Measurements from ENCODE around the gene RPL28.

The RPL28 gene

DNA sequence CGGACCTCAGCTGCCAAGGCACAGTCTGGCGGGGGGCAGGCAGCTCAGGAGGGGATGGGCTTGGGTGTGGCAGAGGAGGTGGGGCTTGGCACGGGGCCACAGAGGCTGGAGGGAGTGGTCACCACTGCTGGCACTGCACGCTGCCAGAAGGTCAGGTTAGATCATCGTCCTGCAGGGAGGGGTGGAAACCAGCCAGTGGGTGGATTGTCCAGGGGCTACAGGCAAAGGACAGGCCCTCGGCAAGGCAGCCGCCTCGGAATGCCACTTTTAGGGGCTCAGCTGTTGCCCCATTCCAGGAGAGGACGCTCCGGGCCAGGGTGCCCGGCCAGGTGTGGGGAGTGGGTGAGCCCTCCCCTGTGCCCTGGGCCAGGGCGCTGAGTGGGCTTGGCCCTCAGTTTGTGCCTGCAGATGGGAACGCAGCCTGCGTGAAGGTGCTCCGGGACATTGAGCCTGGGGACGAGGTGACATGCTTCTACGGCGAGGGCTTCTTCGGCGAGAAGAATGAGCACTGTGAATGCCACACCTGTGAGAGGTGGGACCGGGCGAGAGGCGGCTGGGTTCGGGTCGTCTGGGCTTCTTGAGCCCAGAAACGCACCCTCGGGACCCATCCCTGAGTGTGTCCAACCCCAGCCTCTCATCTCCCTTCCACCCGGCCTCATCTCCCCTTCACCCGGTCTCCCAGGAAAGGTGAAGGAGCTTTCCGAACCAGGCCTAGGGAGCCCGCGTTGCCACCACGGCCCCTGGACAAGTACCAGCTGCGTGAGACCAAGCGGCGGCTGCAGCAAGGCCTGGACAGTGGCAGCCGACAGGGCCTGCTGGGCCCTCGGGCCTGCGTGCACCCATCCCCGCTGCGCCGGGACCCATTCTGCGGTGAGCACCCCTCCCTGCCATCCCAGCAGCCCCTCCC lies 39.7 kb upstream of the RPL28 start:
- H3K9ac ChIP-seq (ENCODE audit: low read length) = no peak overlapping the region
- H3K27ac ChIP-seq (ENCODE audit: low read length) = no peak overlapping the region
- no peak overlapping the region for H3K4me2 ChIP-seq (ENCODE audit: low read depth, low read length)

DNA sequence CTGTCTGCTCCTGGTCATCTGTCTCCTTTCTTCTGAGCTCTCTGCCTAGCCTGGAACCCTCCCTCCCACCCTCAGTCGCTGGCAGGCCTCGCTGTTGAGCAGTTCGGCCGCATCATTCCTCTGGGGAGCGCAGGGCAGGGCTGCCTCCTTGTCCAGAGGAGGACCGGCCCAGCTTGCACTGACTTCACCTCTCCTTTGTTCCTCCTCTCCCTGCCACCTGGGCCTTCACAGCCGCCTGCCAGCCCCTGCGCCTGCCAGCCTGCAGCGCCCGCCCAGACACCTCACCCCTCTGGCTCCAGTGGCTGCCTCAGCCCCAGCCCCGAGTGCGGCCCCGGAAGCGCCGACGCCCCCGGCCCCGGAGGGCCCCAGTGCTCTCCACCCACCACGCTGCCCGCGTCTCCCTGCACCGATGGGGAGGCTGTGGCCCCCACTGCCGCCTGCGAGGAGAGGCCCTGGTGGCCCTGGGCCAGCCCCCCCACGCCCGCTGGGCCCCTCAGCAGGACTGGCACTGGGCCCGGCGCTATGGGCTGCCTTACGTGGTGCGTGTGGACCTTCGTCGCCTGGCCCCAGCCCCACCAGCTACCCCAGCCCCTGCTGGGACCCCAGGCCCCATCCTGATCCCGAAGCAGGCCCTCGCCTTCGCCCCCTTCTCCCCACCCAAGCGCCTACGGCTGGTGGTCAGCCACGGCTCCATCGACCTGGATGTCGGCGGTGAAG lies 38.8 kb upstream of the RPL28 start:
- TF ChIP-seq, protein P1, sequence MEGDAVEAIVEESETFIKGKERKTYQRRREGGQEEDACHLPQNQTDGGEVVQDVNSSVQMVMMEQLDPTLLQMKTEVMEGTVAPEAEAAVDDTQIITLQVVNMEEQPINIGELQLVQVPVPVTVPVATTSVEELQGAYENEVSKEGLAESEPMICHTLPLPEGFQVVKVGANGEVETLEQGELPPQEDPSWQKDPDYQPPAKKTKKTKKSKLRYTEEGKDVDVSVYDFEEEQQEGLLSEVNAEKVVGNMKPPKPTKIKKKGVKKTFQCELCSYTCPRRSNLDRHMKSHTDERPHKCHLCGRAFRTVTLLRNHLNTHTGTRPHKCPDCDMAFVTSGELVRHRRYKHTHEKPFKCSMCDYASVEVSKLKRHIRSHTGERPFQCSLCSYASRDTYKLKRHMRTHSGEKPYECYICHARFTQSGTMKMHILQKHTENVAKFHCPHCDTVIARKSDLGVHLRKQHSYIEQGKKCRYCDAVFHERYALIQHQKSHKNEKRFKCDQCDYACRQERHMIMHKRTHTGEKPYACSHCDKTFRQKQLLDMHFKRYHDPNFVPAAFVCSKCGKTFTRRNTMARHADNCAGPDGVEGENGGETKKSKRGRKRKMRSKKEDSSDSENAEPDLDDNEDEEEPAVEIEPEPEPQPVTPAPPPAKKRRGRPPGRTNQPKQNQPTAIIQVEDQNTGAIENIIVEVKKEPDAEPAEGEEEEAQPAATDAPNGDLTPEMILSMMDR (IDR thresholded peaks at IDR 0.05; ENCODE audit: low read length) = no peak
- TF ChIP-seq EZH2phosphoT487 (IDR thresholded peaks at IDR 0.05; ENCODE audit: low read length) (no peak), EZH2 (optimal IDR thresholded peaks at IDR 0.05; ENCODE audit: low read depth, low read length) (no peak)
- H4K20me1 ChIP-seq (ENCODE audit: insufficient read depth, low read length) = no peaks in the 10 kb centered on the region
- H3K9me3 ChIP-seq (replicated peaks; ENCODE audit: insufficient read depth, low read length) = no peaks in the 10 kb centered on the region
- peaks cover 7% of the 10 kb centered on the region for H3K79me2 ChIP-seq (ENCODE audit: low read length)
- no peak overlapping the region for H3K27ac ChIP-seq (ENCODE audit: low read length)
- DNase-seq = no peak
- no peak overlapping the region for H3K4me2 ChIP-seq (ENCODE audit: low read depth, low read length)
- H2AFZ ChIP-seq (ENCODE audit: low read length) = no peak overlapping the region
- H3K4me3 ChIP-seq (ENCODE audit: low read length) = no peak overlapping the region
- no peak overlapping the region for H3K9ac ChIP-seq (ENCODE audit: low read length)
- no peaks in the 10 kb centered on the region for H3K4me1 ChIP-seq (ENCODE audit: low read length)
- H3K9me2 ChIP-seq (replicated peaks; ENCODE audit: insufficient read depth, low read length) = no peaks in the 10 kb centered on the region
- peaks cover 13% of the 10 kb centered on the region for H3K27me3 ChIP-seq (replicated peaks; ENCODE audit: insufficient read depth, low read length)
- no peaks in the 10 kb centered on the region; the same call in 1 of the 2 replicates for H3F3A ChIP-seq (ENCODE audit: insufficient read depth, low read length)
- H3K36me3 ChIP-seq (replicated peaks; ENCODE audit: insufficient read depth, low read length) = no peaks in the 10 kb centered on the region; the same call in 1 of the 2 replicates

More for the DNA sequence above, 39.7 kb upstream of the RPL28 start:
- Histone ChIP-seq H3K4me3 (ENCODE audit: low read length) (no peak overlapping the region), H3K27me3 (replicated peaks; ENCODE audit: insufficient read depth, low read length) (peaks cover 5% of the 10 kb centered on the region), H3F3A (ENCODE audit: insufficient read depth, low read length) (no peaks in the 10 kb centered on the region; the same call in 1 of the 2 replicates), H3K9me3 (replicated peaks; ENCODE audit: insufficient read depth, low read length) (no peaks in the 10 kb centered on the region), H2AFZ (ENCODE audit: low read length) (no peak overlapping the region), H3K9me2 (replicated peaks; ENCODE audit: insufficient read depth, low read length) (no peaks in the 10 kb centered on the region), H4K20me1 (ENCODE audit: insufficient read depth, low read length) (no peaks in the 10 kb centered on the region), H3K36me3 (replicated peaks; ENCODE audit: insufficient read depth, low read length) (no peaks in the 10 kb centered on the region; the same call in 1 of the 2 replicates), H3K79me2 (ENCODE audit: low read length) (peaks cover 13% of the 10 kb centered on the region), H3K4me1 (ENCODE audit: low read length) (no peaks in the 10 kb centered on the region)
- no peak for DNase-seq
- TF ChIP-seq, protein P1 (IDR thresholded peaks at IDR 0.05; ENCODE audit: low read length) = no peak
- no peak for TF ChIP-seq EZH2 (optimal IDR thresholded peaks at IDR 0.05; ENCODE audit: low read depth, low read length)
- no peak for TF ChIP-seq EZH2phosphoT487 (IDR thresholded peaks at IDR 0.05; ENCODE audit: low read length)

DNA sequence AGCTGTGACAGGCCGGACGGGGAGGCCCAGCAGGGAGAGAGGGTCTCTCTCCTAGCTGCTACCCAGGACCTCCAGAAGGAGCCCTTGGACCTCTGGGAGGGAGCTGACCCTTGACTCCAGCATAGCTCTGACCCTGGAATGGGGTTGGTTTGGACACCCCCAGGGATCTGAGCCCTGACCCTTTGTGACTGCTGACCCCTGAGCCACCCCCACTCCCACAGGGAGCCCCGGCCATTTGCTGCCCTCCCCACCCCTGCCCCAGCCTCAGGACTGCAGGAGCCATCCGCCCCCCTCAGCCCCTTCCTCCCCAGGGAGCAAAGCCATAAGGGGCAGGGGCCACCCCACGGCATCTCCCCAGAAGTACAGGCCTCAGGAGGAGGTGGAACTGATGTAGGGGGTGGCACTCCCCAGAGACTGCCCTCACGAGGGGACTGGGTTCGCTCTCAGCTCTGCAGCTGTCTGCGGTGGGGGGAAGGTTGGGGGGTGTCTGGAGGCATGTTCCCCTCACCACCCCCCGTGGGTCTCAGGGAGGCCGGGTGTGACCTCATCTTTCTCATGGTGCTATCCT lies 38.2 kb upstream of the RPL28 start:
- no peaks in the 10 kb centered on the region for H3K9me2 ChIP-seq (replicated peaks; ENCODE audit: insufficient read depth, low read length)
- no peak overlapping the region for H2AFZ ChIP-seq (ENCODE audit: low read length)
- H3K4me3 ChIP-seq (ENCODE audit: low read length) = no peak overlapping the region
- peaks cover 3% of the 10 kb centered on the region; the same call in 1 of the 2 replicates for H3K79me2 ChIP-seq (ENCODE audit: low read length)
- TF ChIP-seq, protein P1 (IDR thresholded peaks at IDR 0.05; ENCODE audit: low read length) = no peak
- TF ChIP-seq EZH2 (optimal IDR thresholded peaks at IDR 0.05; ENCODE audit: low read depth, low read length) (no peak), EZH2phosphoT487 (IDR thresholded peaks at IDR 0.05; ENCODE audit: low read length) (no peak)
- no peaks in the 10 kb centered on the region; the same call in 1 of the 2 replicates for H3F3A ChIP-seq (ENCODE audit: insufficient read depth, low read length)
- H3K36me3 ChIP-seq (replicated peaks; ENCODE audit: insufficient read depth, low read length) = no peaks in the 10 kb centered on the region; the same call in 1 of the 2 replicates
- H3K9me3 ChIP-seq (replicated peaks; ENCODE audit: insufficient read depth, low read length) = no peaks in the 10 kb centered on the region
- H3K27ac ChIP-seq (ENCODE audit: low read length) = no peak overlapping the region
- peaks cover 20% of the 10 kb centered on the region for H3K27me3 ChIP-seq (replicated peaks; ENCODE audit: insufficient read depth, low read length)
- no peak overlapping the region for H3K4me2 ChIP-seq (ENCODE audit: low read depth, low read length)
- H3K4me1 ChIP-seq (ENCODE audit: low read length) = no peaks in the 10 kb centered on the region
- H3K9ac ChIP-seq (ENCODE audit: low read length) = no peak overlapping the region
- H4K20me1 ChIP-seq (ENCODE audit: insufficient read depth, low read length) = no peaks in the 10 kb centered on the region
- no peak for DNase-seq
